Stimulated activated CD8-positive, alpha-beta memory T cell treated with anti-CD3 and anti-CD28 coated beads, Interleukin-7, amount 100 ng/mL, for 48 hours (primary cell): ENCODE results near the gene DBN1.

Experiments used
- DNase-seq, 2 donors: peaks; one replicate each; pipeline ENCODE4 v3.0.0-alpha.2; 2020; ENCODE audit warnings: low read depth in 1 of 2; ENCODE audit errors: extremely low read depth in 1 of 2

The DBN1 gene

DNA sequence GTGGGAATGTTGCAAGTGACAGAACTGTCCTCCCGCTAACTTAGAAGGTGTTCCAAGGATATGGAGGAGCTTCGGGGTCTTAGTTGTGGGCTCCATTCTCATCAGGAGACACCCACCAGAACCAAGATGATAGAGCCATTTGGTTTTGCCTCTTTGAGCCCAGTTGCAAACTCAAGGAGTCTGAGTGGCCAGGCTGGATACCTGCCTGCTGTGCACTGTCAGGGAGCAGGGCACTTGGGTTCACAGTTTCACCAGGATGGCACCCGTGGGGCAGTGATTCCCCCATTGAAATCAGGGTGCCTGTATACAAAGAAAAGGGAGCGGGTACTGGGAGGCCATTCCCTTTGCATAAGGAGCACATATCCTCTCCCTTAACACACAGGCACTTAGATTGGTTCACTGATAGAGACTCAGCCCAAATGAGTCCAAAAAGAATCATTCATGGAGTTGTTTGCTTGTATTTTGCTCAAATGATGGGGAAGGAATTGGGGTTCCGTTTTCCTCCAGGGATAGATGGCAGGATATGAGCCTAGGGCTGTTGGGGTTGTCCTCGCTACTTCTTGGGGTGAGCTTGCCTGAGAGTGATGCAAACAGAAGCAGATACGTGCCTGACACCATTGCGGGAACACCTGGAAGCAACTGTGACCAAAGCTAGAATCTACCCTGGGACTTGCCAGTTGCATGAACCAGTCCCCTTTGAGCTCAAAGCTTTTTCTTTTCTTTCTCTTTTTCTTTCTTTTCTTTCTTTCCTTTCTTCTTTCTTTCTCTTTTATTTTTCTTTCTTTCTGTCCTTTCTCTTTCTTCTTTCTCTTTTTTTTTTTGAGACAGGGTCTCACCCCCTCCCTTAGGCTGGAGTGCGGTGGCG lies 28.1 kb downstream of the DBN1 start:
- DNase-seq, result no peak

DNA sequence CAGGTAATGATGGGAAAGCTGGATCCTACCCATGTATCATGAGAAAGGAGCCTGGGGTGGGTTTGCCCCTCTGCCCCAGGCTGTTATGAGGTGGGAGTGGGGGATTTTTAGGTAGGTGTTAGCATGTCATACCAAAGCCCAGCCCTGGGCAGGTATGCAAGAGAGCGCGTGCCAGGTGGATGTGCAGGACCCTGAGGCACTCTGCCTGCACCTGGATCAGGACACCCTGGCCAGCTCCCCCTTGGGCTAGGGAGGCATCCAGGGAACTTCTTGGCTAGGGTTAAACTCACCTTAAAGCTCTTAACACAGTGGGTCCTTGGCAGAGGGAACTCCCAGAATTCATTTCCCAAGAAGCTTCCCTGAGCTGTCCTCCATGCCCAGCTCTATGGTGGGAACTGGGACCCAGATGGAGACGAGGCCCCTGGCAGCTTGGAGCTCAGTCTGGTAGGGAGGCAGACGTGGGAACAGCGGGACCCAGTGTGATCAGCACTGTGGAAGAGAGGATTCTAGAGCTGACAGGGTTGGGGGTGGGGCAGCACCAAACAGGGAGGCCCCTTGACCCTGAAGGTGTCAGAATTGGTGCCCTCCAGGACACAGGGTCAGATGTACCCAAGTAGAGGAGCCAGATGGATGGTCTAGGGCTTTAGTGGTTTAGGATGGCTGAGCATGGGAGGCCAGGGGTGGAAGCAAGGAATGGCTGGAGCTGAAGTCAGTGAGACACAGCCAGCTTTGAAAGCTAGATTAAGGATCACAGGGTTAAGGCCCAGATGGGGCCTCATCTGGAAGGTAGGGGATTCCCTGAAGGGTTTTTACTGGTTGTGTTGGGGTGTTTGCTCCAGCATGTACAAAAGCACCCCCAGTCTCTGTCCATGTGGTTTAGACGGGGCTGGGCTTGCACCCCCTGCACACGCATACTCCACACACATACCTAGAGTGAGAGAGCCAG lies 29.1 kb downstream of the DBN1 start:
- no peak for DNase-seq

GRCh38 chr5:177443144-177443983 lies 30.1 kb downstream of the DBN1 start:
- DNase-seq, result no peak

- DNase-seq, result no peak
Measured at GRCh38 chr5:177442066-177442826, 31.2 kb downstream of the DBN1 start.

- DNase-seq, result no peak
Measured at GRCh38 chr5:177440990-177441780, 32.2 kb downstream of the DBN1 start.

- DNase-seq, result no peak
Measured at GRCh38 chr5:177440211-177440989, 33.0 kb downstream of the DBN1 start.

DNA sequence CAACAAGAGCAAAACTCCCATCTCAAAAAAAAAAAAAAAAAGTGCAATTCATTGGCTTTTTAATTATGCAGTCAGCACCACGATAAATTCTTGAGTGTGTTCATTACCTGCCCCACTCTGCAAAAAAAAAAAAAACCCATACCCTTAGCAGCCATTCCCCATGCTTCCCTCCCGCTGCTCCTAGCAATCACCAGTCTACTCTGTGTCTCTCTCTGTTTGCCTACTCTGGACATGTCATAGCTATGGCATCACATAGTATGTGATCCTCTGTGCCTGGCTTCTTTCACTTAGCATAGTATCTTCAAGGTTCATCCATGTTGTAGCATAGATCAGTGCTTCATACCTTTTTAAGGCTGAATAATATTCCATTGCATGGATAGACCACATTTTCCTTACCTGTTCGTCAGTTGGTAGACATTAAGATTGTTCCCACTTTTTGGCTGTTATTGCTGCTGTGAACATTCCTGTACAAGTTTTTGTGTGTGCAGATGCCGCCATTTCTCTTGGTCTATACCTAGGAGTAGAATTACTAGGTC lies 33.8 kb downstream of the DBN1 start:
- DNase-seq, result no peak

- no peak for DNase-seq
Measured at GRCh38 chr5:177438468-177438867, 35.0 kb downstream of the DBN1 start.

- DNase-seq, result no peak
Measured at GRCh38 chr5:177437623-177438022, 35.8 kb downstream of the DBN1 start.

- DNase-seq, result no peak
Measured at GRCh38 chr5:177435847-177436536, 37.4 kb downstream of the DBN1 start.

GRCh38 chr5:177434942-177435738 lies 38.3 kb downstream of the DBN1 start:
- DNase-seq, result no peak

- DNase-seq, result no peak
Measured at GRCh38 chr5:177434437-177434836, 39.0 kb downstream of the DBN1 start.

DNA sequence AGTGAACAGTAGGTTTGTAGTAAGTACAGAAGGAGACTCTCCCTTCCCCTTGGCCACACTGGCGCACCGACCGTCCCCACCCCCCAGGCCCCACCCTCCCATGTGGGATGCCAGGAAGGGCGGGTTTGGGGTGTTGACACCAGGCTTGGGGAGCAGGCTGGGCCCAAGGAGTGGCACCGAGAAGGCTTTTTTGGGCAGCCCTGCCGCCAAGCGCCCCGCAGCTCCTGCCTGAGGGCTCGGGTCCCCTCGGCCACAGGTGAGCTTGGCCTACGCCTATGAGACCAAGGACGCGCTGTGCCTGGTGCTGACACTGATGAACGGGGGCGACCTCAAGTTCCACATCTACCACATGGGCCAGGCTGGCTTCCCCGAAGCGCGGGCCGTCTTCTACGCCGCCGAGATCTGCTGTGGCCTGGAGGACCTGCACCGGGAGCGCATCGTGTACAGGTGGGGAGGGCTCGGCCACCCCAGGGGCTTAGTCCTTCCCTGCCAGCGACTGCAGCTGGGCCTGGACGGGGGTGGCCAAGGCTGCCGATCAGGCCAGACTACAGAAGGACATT lies 39.7 kb downstream of the DBN1 start:
- no peak for DNase-seq

GRCh38 chr5:177432839-177433657 lies 40.4 kb downstream of the DBN1 start:
- no peak for DNase-seq

DNA sequence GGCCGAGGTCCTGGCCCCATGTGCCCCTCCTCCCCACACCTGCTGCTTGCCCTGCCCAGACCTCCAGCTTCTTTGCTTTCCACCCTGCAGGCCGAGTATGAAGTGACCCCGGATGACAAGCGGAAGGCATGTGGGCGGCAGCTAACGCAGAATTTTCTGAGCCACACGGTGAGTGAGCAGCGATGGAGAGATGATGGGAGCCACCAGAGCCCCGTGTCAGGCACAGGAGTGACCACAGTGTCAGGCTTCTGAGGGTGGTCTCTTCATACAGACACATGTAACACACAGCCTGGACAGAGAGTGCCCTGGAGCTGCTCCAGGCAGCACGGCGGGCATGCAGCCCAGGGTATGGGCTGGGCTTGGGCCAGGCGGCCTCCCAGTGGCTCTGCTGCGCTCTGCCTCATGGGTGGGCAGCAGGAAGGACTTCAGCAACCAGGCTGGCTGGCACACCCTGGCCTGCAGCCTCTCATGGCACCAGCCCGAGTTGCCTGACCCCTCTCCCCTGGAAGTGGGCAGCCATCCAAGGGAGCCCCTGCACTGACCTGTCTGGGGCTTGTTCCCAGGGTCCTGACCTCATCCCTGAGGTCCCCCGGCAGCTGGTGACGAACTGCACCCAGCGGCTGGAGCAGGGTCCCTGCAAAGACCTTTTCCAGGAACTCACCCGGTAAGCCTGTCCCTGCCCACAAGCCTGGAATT lies 41.1 kb downstream of the DBN1 start:
- DNase-seq, result no peak
